ENCODE data around the gene MICALL2.
"Not testable (repeated sequence)": the region's sequence is repeated elsewhere in the genome, so short reads cannot be mapped to it uniquely, and the experiment has no call there.

The MICALL2 gene

GRCh38 chr7:1450431-1450830 is 8.8 kb downstream of the MICALL2 start:
- FAIRE-seq (no peak), DNase-seq (ENCODE audit: insufficient read length, low spot score) (no peak)

GRCh38 chr7:1449951-1450350 is 9.3 kb downstream of the MICALL2 start:
- FAIRE-seq (no peak), DNase-seq (ENCODE audit: insufficient read length, low spot score) (no peak)

GRCh38 chr7:1449501-1449900 is 9.8 kb downstream of the MICALL2 start:
- FAIRE-seq = no peak
- no peak for DNase-seq (ENCODE audit: insufficient read length, low spot score)

GRCh38 chr7:1448958-1449357 is 10.3 kb downstream of the MICALL2 start:
- no peak for FAIRE-seq

GRCh38 chr7:1447551-1448244 is 11.6 kb downstream of the MICALL2 start:
- no peak for FAIRE-seq
- DNase-seq (ENCODE audit: insufficient read length, low spot score) = no peak

More at GRCh38 chr7:1448958-1449357, 10.3 kb downstream of the MICALL2 start:
- DNase-seq (ENCODE audit: insufficient read length, low spot score) = no peak

- DNase-seq (ENCODE audit: insufficient read length, low spot score) (no peak), FAIRE-seq (no peak)
Measured at GRCh38 chr7:1447112-1447511, 12.2 kb downstream of the MICALL2 start.

GRCh38 chr7:1446620-1447032 is 12.6 kb downstream of the MICALL2 start:
- FAIRE-seq (no peak), DNase-seq (ENCODE audit: insufficient read length, low spot score) (no peak)

GRCh38 chr7:1446026-1446425 is 13.2 kb downstream of the MICALL2 start:
- FAIRE-seq; DNase-seq (ENCODE audit: insufficient read length, low spot score): not testable (repeated sequence)

GRCh38 chr7:1445341-1445740 is 13.9 kb downstream of the MICALL2 start:
- DNase-seq (ENCODE audit: insufficient read length, low spot score) (no peak), FAIRE-seq (no peak)

GRCh38 chr7:1444925-1445322 is 14.3 kb downstream of the MICALL2 start:
- FAIRE-seq (no peak), DNase-seq (ENCODE audit: insufficient read length, low spot score) (no peak)

- no peak for FAIRE-seq
- DNase-seq (ENCODE audit: insufficient read length, low spot score) = no peak
Measured at GRCh38 chr7:1444214-1444924, 14.9 kb downstream of the MICALL2 start.

- not testable (repeated sequence) for FAIRE-seq; DNase-seq (ENCODE audit: insufficient read length, low spot score)
Measured at GRCh38 chr7:1443587-1444200, 15.6 kb downstream of the MICALL2 start.

- no peak for FAIRE-seq
- DNase-seq (ENCODE audit: insufficient read length, low spot score) = no peak
Measured at GRCh38 chr7:1442355-1443124, 16.7 kb downstream of the MICALL2 start.

- DNase-seq (ENCODE audit: insufficient read length, low spot score) (no peak), FAIRE-seq (no peak)
Measured at GRCh38 chr7:1441615-1442354, 17.5 kb downstream of the MICALL2 start.

- FAIRE-seq = no peak
Measured at GRCh38 chr7:1440620-1441019, 18.6 kb downstream of the MICALL2 start.

GRCh38 chr7:1439373-1440363 is 19.6 kb downstream of the MICALL2 start:
- FAIRE-seq = no peak
- no peak for DNase-seq (ENCODE audit: insufficient read length, low spot score)

More at GRCh38 chr7:1440620-1441019, 18.6 kb downstream of the MICALL2 start:
- DNase-seq (ENCODE audit: insufficient read length, low spot score) = no peak

- FAIRE-seq (no peak), DNase-seq (ENCODE audit: insufficient read length, low spot score) (no peak)
Measured at GRCh38 chr7:1438821-1439220, 20.4 kb downstream of the MICALL2 start.

- no peak for FAIRE-seq
- DNase-seq (ENCODE audit: insufficient read length, low spot score) = no peak
Measured at GRCh38 chr7:1438208-1438607, 21.1 kb downstream of the MICALL2 start.
